DMS114 treated with DMSO at 0.1 percent for 48 hours (cell line): ENCODE results near the gene APOBEC3C.
"Not testable (repeated sequence)": the region's sequence is repeated elsewhere in the genome, so short reads cannot be mapped to it uniquely, and the experiment has no call there.

ENCODE experiments used
- DNase-seq: peaks from one replicate; lab custom pipeline; 2025; ENCODE audit not compliant: unreplicated experiment; lab: John Stamatoyannopoulos, UW

The APOBEC3C gene

DNA sequence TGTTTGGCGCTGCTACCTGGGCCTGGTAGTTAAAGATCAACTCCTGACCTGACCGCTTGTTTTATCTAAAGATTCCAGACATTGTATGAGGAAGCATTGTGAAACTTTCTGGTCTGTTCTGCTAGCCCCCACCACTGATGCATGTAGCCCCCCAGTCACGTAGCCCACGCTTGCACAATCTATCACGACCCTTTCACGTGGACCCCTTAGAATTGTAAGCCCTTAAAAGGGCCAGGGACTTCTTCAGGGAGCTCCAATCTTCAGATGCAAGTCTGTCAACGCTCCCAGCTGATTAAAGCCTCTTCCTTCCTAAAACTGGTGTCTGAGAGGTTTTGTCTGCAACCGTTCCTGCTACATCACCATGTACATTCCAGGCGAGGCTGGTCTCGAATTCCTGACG lies 41.6 kb downstream of the APOBEC3C start:
- DNase-seq, result no peak

DNA sequence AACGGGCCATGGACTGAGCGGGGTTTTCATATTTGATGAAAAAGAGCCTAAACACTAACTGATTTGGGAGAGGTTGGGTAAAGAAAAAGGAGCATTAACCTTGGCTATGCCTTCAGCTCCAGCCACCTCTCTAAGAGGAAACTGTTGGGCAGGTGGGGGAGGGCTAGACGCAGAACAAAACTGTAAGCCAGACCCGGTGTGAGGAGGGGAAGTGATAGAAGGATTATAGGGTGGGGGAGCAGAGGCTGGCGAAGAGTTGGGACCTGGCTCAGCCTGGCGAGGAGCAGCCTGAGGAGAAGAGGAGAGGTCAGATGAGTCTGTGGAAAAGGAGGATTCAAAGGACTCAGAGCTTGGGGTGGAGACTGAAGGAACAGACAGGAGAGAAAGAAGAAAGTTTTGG lies 47.2 kb downstream of the APOBEC3C start:
- DNase-seq, result not testable (repeated sequence)

DNA sequence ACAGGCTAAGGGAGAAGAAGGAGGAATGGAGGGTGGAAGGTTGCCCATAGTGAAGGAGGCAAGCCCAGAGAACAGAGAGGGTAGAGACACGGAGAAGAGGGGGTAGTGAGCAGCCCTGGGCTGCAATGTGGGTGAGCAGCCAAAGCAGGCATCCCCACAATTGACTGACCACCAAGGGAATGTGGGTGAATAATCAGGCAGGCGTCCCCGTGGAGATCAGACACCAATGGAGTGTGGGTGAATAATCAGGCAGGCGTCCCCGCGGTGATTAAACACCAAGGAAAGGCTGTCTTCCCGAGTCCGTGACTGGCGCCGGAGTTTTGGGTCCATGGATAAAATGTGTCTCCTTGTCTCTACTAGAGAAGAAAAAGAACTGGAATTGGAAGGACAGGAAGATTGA lies 47.9 kb downstream of the APOBEC3C start:
- not testable (repeated sequence) for DNase-seq

DNA sequence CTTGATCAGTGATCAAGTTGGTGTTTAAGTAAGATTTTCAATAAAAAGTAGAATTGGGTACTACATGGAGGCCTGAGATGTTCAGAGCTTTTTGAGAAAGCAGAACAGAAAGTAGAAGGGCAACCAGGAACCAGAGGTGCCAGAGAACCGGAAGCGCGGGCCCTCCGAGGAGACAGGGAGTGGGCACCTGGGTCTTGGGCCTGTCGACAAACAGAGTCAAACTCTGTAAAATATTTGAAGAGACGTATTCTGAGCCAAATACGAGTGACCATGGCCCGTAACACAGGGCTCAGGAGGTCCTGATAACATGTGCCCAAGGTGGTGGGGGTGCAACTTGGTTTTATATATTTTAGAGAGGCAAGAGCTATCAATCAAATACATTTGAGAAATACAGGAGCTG lies 49.8 kb downstream of the APOBEC3C start:
- not testable (repeated sequence) for DNase-seq

DNA sequence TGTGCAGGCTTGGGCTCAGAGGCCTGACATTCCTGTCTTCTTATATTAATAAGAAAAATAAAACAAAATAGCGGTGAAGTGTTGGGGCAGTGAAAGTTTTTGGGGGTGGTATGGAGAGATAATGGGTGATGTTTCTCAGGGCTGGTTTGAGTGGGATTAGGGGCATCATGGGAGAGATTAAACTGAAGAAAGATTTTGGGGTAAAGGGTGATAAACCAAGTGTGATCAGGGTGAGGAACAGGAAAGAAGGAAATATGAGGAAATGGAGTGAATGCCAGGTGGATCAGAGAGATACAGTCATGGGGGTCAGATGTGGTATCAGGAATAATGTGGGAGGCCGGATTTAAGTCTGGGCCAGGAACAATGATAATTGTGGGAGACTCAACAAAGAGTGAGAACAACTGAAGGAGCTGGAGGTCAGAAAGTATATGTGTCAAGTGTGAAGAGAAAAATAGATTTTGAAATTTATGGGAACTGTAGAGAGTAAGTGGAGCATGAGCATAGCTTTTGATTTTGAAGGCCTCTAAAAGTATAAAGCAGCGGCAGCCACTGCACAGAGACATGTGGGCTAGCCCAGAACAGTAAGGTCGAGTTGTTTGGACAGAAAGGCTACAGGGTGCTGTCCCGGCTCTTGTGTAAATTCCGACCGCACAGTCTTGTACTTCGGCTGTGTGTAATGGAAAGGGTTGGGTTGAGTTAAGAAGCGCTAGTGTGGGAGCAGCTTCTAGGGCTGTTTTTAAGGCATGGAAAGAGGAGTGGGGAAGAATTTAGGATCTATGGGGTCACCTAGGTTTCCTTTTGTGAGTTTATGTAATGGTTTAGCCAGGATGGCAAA lies 52.6 kb downstream of the APOBEC3C start:
- not testable (repeated sequence) for DNase-seq

DNA sequence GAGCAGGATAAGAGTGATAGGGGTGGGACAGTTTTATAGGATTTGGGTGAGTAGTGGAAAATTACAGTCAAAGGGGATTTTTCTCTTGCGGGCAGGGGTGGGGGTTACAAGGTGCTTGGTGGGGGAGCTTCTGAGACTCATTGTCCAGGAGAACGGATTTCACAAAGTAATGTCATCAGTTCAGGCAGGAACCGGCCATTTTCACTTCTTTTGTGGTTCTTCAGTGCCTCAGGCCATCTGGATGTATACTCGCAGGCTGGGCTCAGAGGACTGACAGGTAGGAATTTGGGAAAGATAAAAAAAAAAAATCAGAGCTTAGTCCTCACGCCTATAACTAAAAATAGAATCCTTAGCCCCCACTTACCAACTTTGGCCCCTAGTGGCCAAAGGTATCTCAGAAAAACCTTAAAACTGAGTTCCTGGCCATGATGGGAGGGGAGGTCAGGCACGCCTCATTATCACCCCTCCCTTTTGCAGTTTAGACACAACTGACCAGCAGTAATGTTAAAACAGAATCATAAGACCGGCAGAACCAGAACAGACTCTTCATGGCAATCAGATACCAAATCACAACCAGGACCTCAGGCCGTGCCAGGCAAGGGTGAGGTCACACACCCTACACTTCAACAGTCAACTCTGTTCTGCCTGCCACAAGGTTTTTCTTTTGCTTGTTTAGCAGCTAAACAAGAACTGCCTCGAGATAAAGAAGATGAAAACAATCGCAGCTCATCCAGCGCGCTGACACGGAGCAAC lies 54.2 kb downstream of the APOBEC3C start:
- DNase-seq, result no peak
